Liver (tissue), 9 donors: Measurements from ENCODE around the gene CDKN3. TPM values are rescaled to one million over a fixed set of nuclear protein-coding genes. Genes with fewer than 3 reads are reported as not detected.

Experiments used
- DNase-seq: peaks from one replicate; pipeline ENCODE4 v3.0.0-alpha.2; 2017; ENCODE audit warnings: low spot score
- H3K27ac ChIP-seq, 2 donors: one replicate each; pipeline ENCODE4 v1.7.0; 2013; ENCODE audit warnings: inconsistent platforms in 2 of 2, low read length in 2 of 2, control low read depth in 1 of 2, low read depth in 1 of 2, mild to moderate bottlenecking in 1 of 2
- H3K27me3 ChIP-seq, 4 donors: one replicate each; pipeline versions ENCODE4 v1.6.1 to v1.7.0; 2013; ENCODE audit warnings: low read length in 3 of 4, inconsistent platforms in 1 of 4, mild to moderate bottlenecking in 1 of 4, moderate library complexity in 1 of 4; ENCODE audit not compliant: control insufficient read depth in 4 of 4, insufficient read depth in 4 of 4
- H3K36me3 ChIP-seq, 4 donors: one replicate each; pipeline versions ENCODE4 v1.6.1 to v1.7.0; 2013; ENCODE audit warnings: low read length in 3 of 4, mild to moderate bottlenecking in 3 of 4, low read depth in 1 of 4, moderate library complexity in 1 of 4; ENCODE audit not compliant: control insufficient read depth in 4 of 4, insufficient read depth in 3 of 4
- H3K4me1 ChIP-seq, 4 donors: one replicate each; pipeline versions ENCODE4 v1.6.1 to v1.7.0; 2013; ENCODE audit warnings: low read length in 3 of 4, mild to moderate bottlenecking in 3 of 4, moderate library complexity in 1 of 4; ENCODE audit not compliant: control insufficient read depth in 4 of 4, insufficient read depth in 4 of 4
- H3K4me3 ChIP-seq, 3 donors: one replicate each; pipeline versions ENCODE4 v1.6.1 to v1.7.0; 2013; ENCODE audit warnings: low read length in 3 of 3, control low read depth in 1 of 3, low read depth in 1 of 3, mild to moderate bottlenecking in 1 of 3
- H3K9ac ChIP-seq, 2 donors: one replicate each; pipeline ENCODE4 v1.7.0; 2013; ENCODE audit warnings: low read length in 2 of 2, mild to moderate bottlenecking in 2 of 2, moderate library complexity in 2 of 2, control low read depth in 1 of 2, low read depth in 1 of 2
- H3K9me3 ChIP-seq, 4 donors: one replicate each; pipeline versions ENCODE4 v1.6.1 to v1.7.0; 2013; ENCODE audit warnings: low read length in 3 of 4; ENCODE audit not compliant: control insufficient read depth in 4 of 4
- ATF3 ChIP-seq: IDR thresholded peaks from 2 replicates; pipeline ENCODE4 v1.6.1; 2016; ENCODE audit warnings: antibody characterized with exemption
- CTCF ChIP-seq: fragments of 150-350 bp; IDR thresholded peaks from 2 replicates; pipeline ENCODE4 v1.5.1; 2017; ENCODE audit warnings: improper control_type of control experiment, low read depth, low read length; ENCODE audit not compliant: missing input control
- EGR1 ChIP-seq, 2 donors: IDR thresholded peaks; 2 replicates each; pipeline ENCODE4 v1.6.1; 2016 to 2018; ENCODE audit warnings: antibody characterized with exemption in 2 of 2, low read depth in 2 of 2
- FOXA1 ChIP-seq: IDR thresholded peaks from 2 replicates; pipeline ENCODE4 v1.6.1; 2016; ENCODE audit warnings: antibody characterized with exemption
- FOXA2 ChIP-seq: IDR thresholded peaks from 2 replicates; pipeline ENCODE4 v1.6.1; 2016; ENCODE audit warnings: antibody characterized with exemption
- GABPA ChIP-seq, 2 donors: IDR thresholded peaks in 1 of 2; conservative IDR thresholded peaks in 1 of 2; 2 replicates each; pipeline ENCODE4 v1.6.1; 2016; ENCODE audit warnings: antibody characterized with exemption in 2 of 2, mild to moderate bottlenecking in 1 of 2, moderate library complexity in 1 of 2
- HNF4A ChIP-seq, 2 donors: conservative IDR thresholded peaks; 2 replicates each; pipeline ENCODE4 v1.6.1; 2016; ENCODE audit warnings: antibody characterized with exemption in 2 of 2, mild to moderate bottlenecking in 2 of 2
- HNF4G ChIP-seq: IDR thresholded peaks from 2 replicates; pipeline ENCODE4 v1.6.1; 2016; ENCODE audit warnings: antibody characterized with exemption
- JUND ChIP-seq, 2 donors: IDR thresholded peaks; 2 replicates each; pipeline ENCODE4 v1.6.1; 2016; ENCODE audit warnings: antibody characterized with exemption in 2 of 2
- MAX ChIP-seq: IDR thresholded peaks from 2 replicates; pipeline ENCODE4 v1.6.1; 2016; ENCODE audit warnings: antibody characterized with exemption
- NR2F2 ChIP-seq: IDR thresholded peaks from 2 replicates; pipeline ENCODE4 v1.6.1; 2016; ENCODE audit warnings: antibody characterized with exemption
- RAD21 ChIP-seq, 2 donors: IDR thresholded peaks; 2 replicates each; pipeline ENCODE4 v1.6.1; 2016; ENCODE audit warnings: antibody characterized with exemption in 2 of 2, mild to moderate bottlenecking in 2 of 2
- REST ChIP-seq: IDR thresholded peaks from 2 replicates; pipeline ENCODE4 v1.6.1; 2016; ENCODE audit warnings: antibody characterized with exemption, mild to moderate bottlenecking
- RXRA ChIP-seq, 2 donors: IDR thresholded peaks; 2 replicates each; pipeline ENCODE4 v1.6.1; 2017 to 2018; ENCODE audit warnings: antibody characterized with exemption in 2 of 2, mild to moderate bottlenecking in 1 of 2
- SP1 ChIP-seq: IDR thresholded peaks from 2 replicates; pipeline ENCODE4 v1.6.1; 2018; ENCODE audit warnings: antibody characterized with exemption, mild to moderate bottlenecking
- TAF1 ChIP-seq: conservative IDR thresholded peaks from 2 replicates; pipeline ENCODE4 v1.6.1; 2016; ENCODE audit warnings: antibody characterized with exemption, mild to moderate bottlenecking
- YY1 ChIP-seq: IDR thresholded peaks from 2 replicates; pipeline ENCODE4 v1.6.1; 2016; ENCODE audit warnings: antibody characterized with exemption, mild to moderate bottlenecking
- ZBTB33 ChIP-seq: IDR thresholded peaks from 2 replicates; pipeline ENCODE4 v1.6.1; 2016; ENCODE audit warnings: antibody characterized with exemption
- polyA plus RNA-seq, 2 donors: library from polyadenylated mRNA; stranded (reverse) in 1 of 2; unstranded in 1 of 2; fragments of 200-250 nt in 1 of 2; fragments of >200 nt in 1 of 2; fragmentation: Nextera tagmentation in 1 of 2; extraction: Ambion mirVana in 1 of 2; gene quantifications; one replicate each; pipeline versions ENCODE4 v1.2.1 to v1.2.3, GENCODE V29; 2013 to 2015
- total RNA-seq, 2 donors: library from RNA; depleted of rRNA; stranded (reverse); fragments of >200 nt; gene quantifications; one replicate each; pipeline ENCODE4 v1.2.3, GENCODE V29; 2014
- donor health status: healthy.
- donor health status: healthy.
- donor health status: healthy.
- donor health status: healthy.
- donor health status: healthy.

CDKN3 gene
- total and polyA plus RNA-seq, 4 donors = 0.50 to 33.9 (median 2.8) TPM

GRCh38 chr14:54467280-54467679 lies 70.5 kb downstream of the CDKN3 start:
- H3K4me1 ChIP-seq = peaks cover 0 to 5% (median 0%) of the 10 kb centered on the region in 4 donors
- H3K27me3 ChIP-seq = peaks cover 0 to 4% (median 0%) of the 10 kb centered on the region in 4 donors
- no peak overlapping the region for H3K27ac ChIP-seq
- no peak for TF ChIP-seq ATF3
- no peak for TF ChIP-seq FOXA2
- TF ChIP-seq CTCF = no peak
- TF ChIP-seq REST = no peak
- no peak for TF ChIP-seq RXRA (IDR thresholded peaks at IDR 0.05)
- TF ChIP-seq HNF4A (conservative IDR thresholded peaks at IDR 0.05) = no peak
- no peak for TF ChIP-seq RAD21 (IDR thresholded peaks at IDR 0.05)
- no peak for TF ChIP-seq SP1
- TF ChIP-seq YY1 = no peak
- no peak for TF ChIP-seq ZBTB33
- no peak for TF ChIP-seq MAX
- no peak for TF ChIP-seq FOXA1
- TF ChIP-seq HNF4G = no peak
- TF ChIP-seq JUND (IDR thresholded peaks at IDR 0.05) = no peak
- no peak for TF ChIP-seq NR2F2
- TF ChIP-seq EGR1 (IDR thresholded peaks at IDR 0.05; ENCODE audit: low read depth in 2 of 2) = no peak
- no peak for TF ChIP-seq GABPA (IDR thresholded peaks at IDR 0.05 in 1 of 2, conservative IDR thresholded peaks at IDR 0.05 in 1 of 2)
- TF ChIP-seq TAF1 = no peak
- no peaks in the 10 kb centered on the region for H3K36me3 ChIP-seq
- no peak overlapping the region for H3K4me3 ChIP-seq
- no peak for DNase-seq
- H3K9ac ChIP-seq = no peak overlapping the region
- peaks cover 0 to 12% (median 3%) of the 10 kb centered on the region in 4 donors for H3K9me3 ChIP-seq

Other genes with a start within 250 kb of the CDKN3 start
- 100 to 1,000 TPM in 1 of 2 donors, 10 to 100 TPM in 1; 33.9 to 102 TPM for gene CNIH1, start 44.4 kb downstream of the CDKN3 start, total RNA-seq
- gene CNIH1, start 44.4 kb downstream of the CDKN3 start, polyA plus RNA-seq = 100 to 1,000 TPM; 129 to 193 TPM
- gene GMFB, start 92.0 kb downstream of the CDKN3 start, total RNA-seq = 10 to 100 TPM; 23.5 to 26.3 TPM
- gene GMFB, start 92.0 kb downstream of the CDKN3 start, polyA plus RNA-seq = 10 to 100 TPM; 13.3 to 17.8 TPM
- gene CGRRF1, start 112.9 kb downstream of the CDKN3 start, total RNA-seq = 1 to 10 TPM; 4.9 to 5.2 TPM
- gene CGRRF1, start 112.9 kb downstream of the CDKN3 start, polyA plus RNA-seq = 10 to 100 TPM in 1 of 2 donors, 1 to 10 TPM in 1; 4.6 to 11.2 TPM
- 10 to 100 TPM in 1 of 2 donors, 1 to 10 TPM in 1; 4.3 to 17.8 TPM for gene SAMD4A, start 170.1 kb downstream of the CDKN3 start, total RNA-seq
- gene SAMD4A, start 170.1 kb downstream of the CDKN3 start, polyA plus RNA-seq = 10 to 100 TPM in 1 of 2 donors, 1 to 10 TPM in 1; 5.1 to 11.2 TPM